SK-N-MC (cell line): ENCODE results near the gene CATSPERB.

Experiments used
- DNase-seq: peaks from one replicate; pipeline ENCODE4 v3.0.0-alpha.2; 2011; ENCODE audit warnings: low read depth, low spot score
- H3K27ac ChIP-seq: fragments of 200-600 bp; sonication (generic); 2 replicates; pipeline ENCODE4 v1.5.1; 2016; ENCODE audit warnings: mixed run types
- H3K36me3 ChIP-seq: fragments of 200-600 bp; sonication (generic); 2 replicates; pipeline ENCODE4 v1.6.1; 2017; ENCODE audit warnings: antibody characterized with exemption, low read length, mixed read lengths; ENCODE audit not compliant: insufficient read depth
- H3K4me3 ChIP-seq: fragments of 200-600 bp; sonication (generic); 2 replicates; pipeline ENCODE4 v1.5.1; 2016
- H3K9ac ChIP-seq: fragments of 200-600 bp; sonication (generic); 2 replicates; pipeline ENCODE4 v1.8.0; 2017; ENCODE audit warnings: mixed run types, mixed read lengths; ENCODE audit not compliant: insufficient read length
- H3K9me3 ChIP-seq: fragments of 200-600 bp; sonication (generic); 2 replicates; pipeline ENCODE4 v1.6.1; 2017; ENCODE audit warnings: low read depth, mild to moderate bottlenecking, antibody characterized with exemption, low read length, moderate library complexity, mixed read lengths
- EZH2 ChIP-seq: fragments of 200-600 bp; sonication (generic); IDR thresholded peaks from one replicate; pipeline ENCODE4 v1.6.1; 2017; ENCODE audit warnings: antibody characterized with exemption
- FOXP2 ChIP-seq: optimal IDR thresholded peaks from 2 replicates; pipeline ENCODE3; 2011; ENCODE audit warnings: mild to moderate bottlenecking, moderate library complexity; ENCODE audit not compliant: insufficient read depth; ENCODE audit errors: extremely low read length, control extremely low read depth
- POLR2AphosphoS5 ChIP-seq: IDR thresholded peaks from 2 replicates; pipeline ENCODE4 v1.6.1; 2012; ENCODE audit warnings: mild to moderate bottlenecking, low read depth, low read length, borderline replicate concordance

CATSPERB gene

DNA sequence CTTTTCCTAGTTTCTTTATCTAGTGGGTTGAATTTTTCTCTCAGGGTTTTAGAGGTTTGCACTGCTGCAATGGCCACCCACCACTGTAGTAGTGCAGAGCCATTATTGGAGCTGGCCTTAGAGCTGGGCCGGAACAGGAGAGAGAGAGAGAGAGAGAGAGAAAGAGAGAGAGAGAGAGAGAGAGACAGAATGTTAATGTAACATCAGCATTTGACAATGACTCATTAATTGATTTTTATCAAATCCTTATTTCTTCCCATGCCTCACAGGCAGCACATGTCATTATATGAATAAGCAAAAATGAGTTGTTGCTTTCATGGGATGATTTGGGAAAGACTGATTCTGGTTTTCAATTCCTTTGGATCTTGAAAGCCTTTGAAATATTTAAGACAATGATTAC is 145.5 kb downstream of the CATSPERB start:
- H3K27ac ChIP-seq: no peak overlapping the region
- no peak overlapping the region for H3K9ac ChIP-seq
- H3K9me3 ChIP-seq: 0 out of 2 replicates have a peak, but pooled peaks cover 3% of the 10 kb centered on the region
- no peak for DNase-seq
- TF ChIP-seq FOXP2 (no peak), EZH2 (no peak), POLR2AphosphoS5 (no peak)
- H3K4me3 ChIP-seq: no peak overlapping the region
- no peaks in the 10 kb centered on the region for H3K36me3 ChIP-seq

- no peak overlapping the region for H3K4me3 ChIP-seq
- DNase-seq: no peak
Measured at GRCh38 chr14:91585856-91586255, 146.0 kb downstream of the CATSPERB start.

DNA sequence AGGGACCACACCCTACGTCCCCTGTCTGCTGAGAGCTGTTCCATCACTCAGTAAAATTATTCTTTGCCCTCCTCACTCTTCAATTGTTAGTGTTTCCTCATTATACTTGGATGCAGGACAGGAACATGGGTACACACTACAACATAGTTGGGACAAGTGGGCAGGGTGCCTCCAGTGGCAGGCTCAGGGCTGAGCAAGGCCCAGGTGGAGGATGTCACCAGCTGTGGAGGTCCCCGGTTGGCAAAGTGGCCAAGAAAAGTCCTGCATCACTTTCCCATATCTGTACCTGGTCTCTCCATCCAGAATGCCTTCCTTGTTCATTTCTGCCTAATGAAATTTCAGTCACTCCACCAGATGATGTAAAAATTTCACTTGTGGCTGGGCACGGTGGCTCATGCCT is 149.1 kb downstream of the CATSPERB start:
- no peak overlapping the region for H3K27ac ChIP-seq
- no peak for DNase-seq
- no peak overlapping the region for H3K4me3 ChIP-seq
- H3K9me3 ChIP-seq: 0 out of 2 replicates have a peak, but pooled peaks cover 3% of the 10 kb centered on the region
- no peak for TF ChIP-seq FOXP2
- no peak for TF ChIP-seq POLR2AphosphoS5
- TF ChIP-seq EZH2: no peak
- no peaks in the 10 kb centered on the region for H3K36me3 ChIP-seq
- H3K9ac ChIP-seq: no peak overlapping the region

More at GRCh38 chr14:91585856-91586255, 146.0 kb downstream of the CATSPERB start:
- Histone ChIP-seq H3K36me3 (no peaks in the 10 kb centered on the region), H3K9me3 (0 out of 2 replicates have a peak, but pooled peaks cover 3% of the 10 kb centered on the region), H3K9ac (no peak overlapping the region), H3K27ac (no peak overlapping the region)
- TF ChIP-seq EZH2 (no peak), POLR2AphosphoS5 (no peak), FOXP2 (no peak)

GRCh38 chr14:91580876-91581577 is 150.9 kb downstream of the CATSPERB start:
- Histone ChIP-seq H3K27ac (no peak overlapping the region), H3K36me3 (no peaks in the 10 kb centered on the region), H3K9ac (no peak overlapping the region), H3K9me3 (0 out of 2 replicates have a peak, but pooled peaks cover 3% of the 10 kb centered on the region), H3K4me3 (0 out of 2 replicates have a peak overlapping the region, but pooled peaks have one; percentile 14)
- no peak for DNase-seq
- TF ChIP-seq POLR2AphosphoS5 (no peak), FOXP2 (no peak), EZH2 (no peak)

- Histone ChIP-seq H3K27ac (no peak overlapping the region), H3K36me3 (no peaks in the 10 kb centered on the region), H3K9ac (no peak overlapping the region), H3K4me3 (no peak overlapping the region), H3K9me3 (no peaks in the 10 kb centered on the region)
- TF ChIP-seq EZH2 (no peak), FOXP2 (no peak), POLR2AphosphoS5 (no peak)
- DNase-seq: no peak
Measured at GRCh38 chr14:91577632-91578233, 154.2 kb downstream of the CATSPERB start.

DNA sequence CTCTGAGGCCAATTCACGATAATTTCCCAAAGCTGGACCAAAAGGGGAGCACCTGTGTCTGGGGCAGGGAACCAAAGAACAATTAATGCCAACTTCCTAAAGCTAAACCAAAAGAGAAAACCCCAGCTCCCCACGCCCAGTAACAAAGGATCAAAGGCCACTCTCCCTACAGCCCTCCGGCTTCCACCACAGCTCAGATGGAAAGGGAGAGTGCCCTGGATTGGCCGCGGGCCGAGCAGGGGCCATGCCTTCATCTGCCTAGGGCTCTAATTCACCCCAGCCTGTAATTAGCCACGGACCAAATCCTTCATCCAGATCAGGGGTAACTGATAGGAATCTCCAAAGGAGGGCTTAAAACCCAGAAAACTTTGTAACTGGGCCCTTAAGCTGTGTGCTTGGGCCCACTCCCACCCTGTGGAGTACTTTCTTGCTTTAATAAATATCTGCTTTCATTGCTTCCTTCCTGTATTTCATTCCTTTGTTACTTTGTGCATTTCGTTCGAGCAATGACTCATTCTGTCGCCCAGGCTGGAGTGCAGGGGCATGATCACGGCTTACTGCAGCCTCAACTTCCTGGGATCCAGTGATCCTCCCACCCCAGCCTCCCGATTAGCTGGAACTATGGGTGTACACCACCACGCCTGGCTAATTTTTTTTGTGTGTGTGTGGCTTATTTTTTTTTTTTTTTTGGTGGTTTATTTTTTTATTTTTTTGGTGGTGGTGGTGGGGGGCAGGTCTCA is 156.2 kb downstream of the CATSPERB start:
- TF ChIP-seq POLR2AphosphoS5 (no peak), EZH2 (no peak), FOXP2 (no peak)
- Histone ChIP-seq H3K27ac (no peak overlapping the region), H3K9ac (no peak overlapping the region), H3K9me3 (no peaks in the 10 kb centered on the region), H3K4me3 (no peak overlapping the region), H3K36me3 (no peaks in the 10 kb centered on the region)
- no peak for DNase-seq

- Histone ChIP-seq H3K9ac (no peak overlapping the region), H3K27ac (no peak overlapping the region), H3K9me3 (no peaks in the 10 kb centered on the region), H3K36me3 (no peaks in the 10 kb centered on the region), H3K4me3 (peak overlapping the region; percentile 76)
- TF ChIP-seq EZH2: no peak
- no peak for TF ChIP-seq POLR2AphosphoS5
- no peak for TF ChIP-seq FOXP2
- DNase-seq: no peak
Measured at GRCh38 chr14:91573894-91574837, 157.7 kb downstream of the CATSPERB start.
